A549 (cell line): ENCODE measurements around the gene CCDC47.

Experiments
- CEBPB ChIP-seq, 2 experiments: fragments of >200 bp in 1 of 2; sonication (Bioruptor Twin) in 1 of 2; formaldehyde crosslinking in 1 of 2; IDR thresholded peaks; 2 replicates each; pipeline ENCODE4 v1.6.1; 2012 to 2016
- CTCF ChIP-seq: fragments of >200 bp; sonication (Bioruptor Twin); formaldehyde crosslinking; IDR thresholded peaks from 3 replicates; pipeline ENCODE4 v1.5.1; 2016
- RARB ChIP-seq: fragments of 250-450 bp; sonication (Bioruptor Pico); IDR thresholded peaks from 2 replicates; pipeline ENCODE4 v1.8.0; 2021; ENCODE audit warnings: mild to moderate bottlenecking, moderate library complexity
- SMC3 ChIP-seq: fragments of >200 bp; sonication (Bioruptor Twin); formaldehyde crosslinking; IDR thresholded peaks from 3 replicates; pipeline ENCODE4 v1.6.1; 2018; ENCODE audit warnings: inconsistent platforms
- ZC3H11A ChIP-seq: fragments of 450-650 bp; IDR thresholded peaks from 2 replicates; pipeline ENCODE4 v1.6.1; 2014; ENCODE audit warnings: antibody characterized with exemption, mild to moderate bottlenecking

- TF ChIP-seq CTCF (no peak), ZC3H11A (no peak), CEBPB (IDR thresholded peaks at IDR 0.05) (no peak), RARB (CRISPR knock-in tag) (no peak), SMC3 (no peak)
Measured at GRCh38 chr17:63764716-63765115, 8.7 kb downstream of the CCDC47 start.
